Hepatocyte (in vitro differentiated cells): ENCODE measurements around the gene ZBTB42. TPM values are rescaled to one million over a fixed set of nuclear protein-coding genes. Genes with fewer than 3 reads are reported as not detected.

Source experiments
- DNase-seq: peaks from one replicate; pipeline ENCODE4 v3.0.0-alpha.2; 2016; ENCODE audit warnings: low spot score
- H2AFZ ChIP-seq: fragments of 200-600 bp; sonication (generic); 2 replicates; pipeline ENCODE4 v1.6.0; 2016; ENCODE audit warnings: antibody characterized with exemption, mild to moderate bottlenecking
- H3K27ac ChIP-seq: fragments of 200-600 bp; sonication (generic); 2 replicates; pipeline ENCODE4 v1.5.1; 2016; ENCODE audit warnings: mild to moderate bottlenecking
- H3K27me3 ChIP-seq: fragments of 200-600 bp; sonication (generic); 2 replicates; pipeline ENCODE4 v1.6.1; 2016
- H3K36me3 ChIP-seq: fragments of 200-600 bp; sonication (generic); replicated peaks from 2 replicates; pipeline ENCODE4 v1.5.1; 2016; ENCODE audit warnings: low read depth; ENCODE audit not compliant: insufficient read depth
- H3K4me1 ChIP-seq: fragments of 200-600 bp; sonication (generic); 2 replicates; pipeline ENCODE4 v1.5.1; 2016; ENCODE audit warnings: mild to moderate bottlenecking, moderate library complexity; ENCODE audit not compliant: insufficient read depth
- H3K4me2 ChIP-seq: fragments of 200-600 bp; sonication (generic); 2 replicates; pipeline ENCODE4 v1.6.0; 2016
- H3K4me3 ChIP-seq: fragments of 200-600 bp; sonication (generic); 2 replicates; pipeline ENCODE4 v1.5.1; 2016; ENCODE audit warnings: mild to moderate bottlenecking
- H3K79me2 ChIP-seq: fragments of 200-600 bp; sonication (generic); 2 replicates; pipeline ENCODE4 v1.6.0; 2017; ENCODE audit warnings: mild to moderate bottlenecking
- H3K9me2 ChIP-seq: fragments of 200-600 bp; sonication (generic); replicated peaks from 2 replicates; pipeline ENCODE4 v1.6.0; 2017; ENCODE audit warnings: mild to moderate bottlenecking; ENCODE audit not compliant: insufficient read depth
- H3K9me3 ChIP-seq: fragments of 200-600 bp; sonication (generic); 2 replicates; pipeline ENCODE4 v1.5.1; 2016; ENCODE audit warnings: low read depth, mild to moderate bottlenecking
- H4K20me1 ChIP-seq: fragments of 200-600 bp; sonication (generic); 2 replicates; pipeline ENCODE4 v1.6.0; 2016; ENCODE audit warnings: mild to moderate bottlenecking; ENCODE audit not compliant: insufficient read depth, poor library complexity, severe bottlenecking
- CTCF ChIP-seq: fragments of 200-600 bp; sonication (generic); IDR thresholded peaks from 2 replicates; pipeline ENCODE4 v1.5.1; 2016; ENCODE audit warnings: antibody characterized with exemption, mild to moderate bottlenecking; ENCODE audit not compliant: poor library complexity
- EZH2 ChIP-seq: fragments of 200-600 bp; sonication (generic); IDR thresholded peaks from 2 replicates; pipeline ENCODE4 v1.6.1; 2016; ENCODE audit warnings: antibody characterized with exemption, mild to moderate bottlenecking, borderline replicate concordance
- EZH2phosphoT487 ChIP-seq: fragments of 200-600 bp; sonication (generic); IDR thresholded peaks from one replicate; pipeline ENCODE4 v1.6.1; 2018; ENCODE audit warnings: antibody characterized with exemption, mild to moderate bottlenecking, low read depth, moderate library complexity; ENCODE audit not compliant: unreplicated experiment, severe bottlenecking
- WGBS: methylation state at CpG from one replicate; pipeline ENCODE4 v1.1.6; 2016; ENCODE audit warnings: low lambda C conversion rate; ENCODE audit errors: missing lambda C conversion rate; 5-methylcytosine and 5-hydroxymethylcytosine counted together
- polyA plus RNA-seq: library from polyadenylated mRNA; unstranded; fragments of >200 nt; fragmentation: Nextera tagmentation; extraction: Ambion mirVana; gene quantifications from 2 replicates; pipeline ENCODE4 v1.2.1, GENCODE V29; 2016
- total RNA-seq: library from RNA; depleted of rRNA; stranded (reverse); fragments of >200 nt; gene quantifications from 2 replicates; pipeline ENCODE4 v1.2.3, GENCODE V29; 2014

Gene ZBTB42
- total and polyA plus RNA-seq, 2 experiments from 2014 or later: 3.6 to 8.6 TPM

DNA sequence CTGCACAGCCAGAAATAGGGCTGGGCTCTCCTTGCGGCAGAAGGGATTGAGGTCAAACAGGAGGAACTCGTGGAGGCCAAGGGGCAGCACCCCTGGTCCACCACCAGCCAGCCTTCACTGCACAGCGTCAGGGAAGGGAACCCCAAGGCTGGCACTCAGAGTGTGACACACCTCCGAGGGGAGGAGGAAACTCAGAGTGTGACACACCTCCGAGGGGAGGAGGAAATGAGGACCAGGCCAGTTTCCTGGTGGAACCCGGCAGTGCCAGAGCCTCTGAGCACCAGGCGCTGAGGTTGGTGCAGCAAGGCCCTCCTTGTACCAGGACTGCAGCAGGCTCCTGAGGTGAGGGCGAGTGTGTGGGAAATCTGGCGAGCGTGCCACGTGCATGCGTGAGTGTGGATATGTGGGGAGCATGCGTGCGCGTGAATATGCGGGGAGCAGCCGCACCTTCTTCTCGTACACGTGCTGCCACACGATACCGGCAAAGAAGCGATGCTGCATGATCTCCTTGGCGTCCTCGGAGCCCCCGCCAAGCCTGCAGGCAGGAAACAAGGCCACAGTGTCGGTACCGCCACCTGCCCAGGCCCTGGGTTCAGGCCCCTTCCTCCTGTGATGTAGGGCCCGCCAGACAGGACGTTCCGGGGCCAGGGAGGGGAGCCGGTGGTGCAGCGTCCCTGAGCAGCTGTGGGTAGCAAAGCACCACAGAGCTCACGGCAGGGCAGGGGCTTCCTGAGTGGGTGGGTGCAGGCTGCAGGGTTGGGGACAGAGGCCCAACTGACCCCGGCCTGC lies 28.8 kb upstream of the ZBTB42 start:
- H3K4me2 ChIP-seq: no peak overlapping the region

GRCh38 chr14:104772707-104773504 lies 28.0 kb upstream of the ZBTB42 start:
- H3K79me2 ChIP-seq: no peaks in the 10 kb centered on the region
- H3K9me3 ChIP-seq: no peaks in the 10 kb centered on the region
- H3K27ac ChIP-seq: no peak overlapping the region
- no peaks in the 10 kb centered on the region for H3K9me2 ChIP-seq
- H3K4me3 ChIP-seq: no peak overlapping the region
- H3K4me2 ChIP-seq: no peak overlapping the region
- peaks cover 4% of the 10 kb centered on the region for H3K4me1 ChIP-seq
- no peak overlapping the region for H2AFZ ChIP-seq
- no peak for DNase-seq
- 95% methylated on average over 36 of the region's 38 CpGs for WGBS
- no peaks in the 10 kb centered on the region for H3K27me3 ChIP-seq
- no peaks in the 10 kb centered on the region for H3K36me3 ChIP-seq
- H4K20me1 ChIP-seq: no peaks in the 10 kb centered on the region
- TF ChIP-seq CTCF (no peak), EZH2phosphoT487 (no peak), EZH2 (no peak)

More for the DNA sequence above, 28.8 kb upstream of the ZBTB42 start:
- no peak overlapping the region for H2AFZ ChIP-seq
- no peak for DNase-seq
- no peak for TF ChIP-seq EZH2
- no peak for TF ChIP-seq EZH2phosphoT487
- TF ChIP-seq CTCF: no peak
- no peaks in the 10 kb centered on the region for H3K27me3 ChIP-seq
- peaks cover 4% of the 10 kb centered on the region for H3K4me1 ChIP-seq
- no peak overlapping the region for H3K27ac ChIP-seq
- WGBS: 97% methylated on average over 28 of the region's 34 CpGs
- no peaks in the 10 kb centered on the region for H3K36me3 ChIP-seq
- H4K20me1 ChIP-seq: no peaks in the 10 kb centered on the region
- H3K9me2 ChIP-seq: no peaks in the 10 kb centered on the region
- H3K4me3 ChIP-seq: no peak overlapping the region
- no peaks in the 10 kb centered on the region for H3K9me3 ChIP-seq
- no peaks in the 10 kb centered on the region for H3K79me2 ChIP-seq

- WGBS: 92% methylated on average over 33 of the region's 46 CpGs
- H3K27ac ChIP-seq: no peak overlapping the region
- no peak for TF ChIP-seq CTCF
- TF ChIP-seq EZH2phosphoT487: no peak
- no peak for TF ChIP-seq EZH2
Observed at GRCh38 chr14:104773505-104774452, 27.1 kb upstream of the ZBTB42 start.

More at GRCh38 chr14:104773505-104774452, 27.1 kb upstream of the ZBTB42 start:
- Histone ChIP-seq H3K9me2 (no peaks in the 10 kb centered on the region), H3K9me3 (no peaks in the 10 kb centered on the region), H3K36me3 (no peaks in the 10 kb centered on the region), H3K4me3 (no peak overlapping the region), H3K79me2 (no peaks in the 10 kb centered on the region), H3K4me2 (no peak overlapping the region), H2AFZ (no peak overlapping the region), H4K20me1 (no peaks in the 10 kb centered on the region), H3K4me1 (peaks cover 1% of the 10 kb centered on the region), H3K27me3 (no peaks in the 10 kb centered on the region)
- DNase-seq: no peak
